OCI-LY1 (cell line): ENCODE measurements around the gene MINK1.

Experiments used
- CTCF ChIP-seq: fragments of 200-600 bp; sonication (generic), shearing (Covaris generic); IDR thresholded peaks from 2 replicates; pipeline ENCODE4 v1.5.1; 2017; ENCODE audit warnings: mild to moderate bottlenecking, antibody characterized with exemption, low read length, moderate library complexity, mixed read lengths
- EZH2 ChIP-seq: fragments of 200-600 bp; sonication (generic), shearing (Covaris generic); IDR thresholded peaks from 2 replicates; pipeline ENCODE4 v1.8.0; 2017; ENCODE audit warnings: borderline replicate concordance, mixed run types, mild to moderate bottlenecking, antibody characterized with exemption, low read length, moderate library complexity, mixed read lengths

- TF ChIP-seq CTCF = no peak
- no peak for TF ChIP-seq EZH2
These were observed 9.2 kb downstream of the MINK1 start for GRCh38 chr17:4842376-4842775.
